GM23338 (cell line): ENCODE data around the gene TM9SF4. TPM values are rescaled to one million over a fixed set of nuclear protein-coding genes. Genes with fewer than 3 reads are reported as not detected.
"Not testable (repeated sequence)": the region's sequence is repeated elsewhere in the genome, so short reads cannot be mapped to it uniquely, and the experiment has no call there.

Experiments
- ATAC-seq: fragments of 200-7000 bp; cut with Tn5 transposase; 3 replicates; pipeline ENCODE4 v1.9.1; 2020
- DNase-seq: peaks from one replicate; pipeline ENCODE4 v3.0.0-alpha.2; 2015; ENCODE audit warnings: low spot score
- H2AFZ ChIP-seq: fragments of 200-600 bp; sonication (generic); 2 replicates; pipeline ENCODE4 v1.8.0; 2016; ENCODE audit warnings: antibody characterized with exemption, mild to moderate bottlenecking, moderate library complexity
- H3F3A ChIP-seq: fragments of 200-600 bp; sonication (generic); replicated peaks from 2 replicates; pipeline ENCODE4 v1.8.0; 2017; ENCODE audit warnings: antibody characterized with exemption, mixed run types, low read depth
- H3K27ac ChIP-seq: fragments of 200-600 bp; sonication (generic); 2 replicates; pipeline ENCODE4 v1.6.1; 2016; ENCODE audit warnings: low read depth
- H3K27me3 ChIP-seq: fragments of 200-600 bp; sonication (generic); 2 replicates; pipeline ENCODE4 v1.8.0; 2016; ENCODE audit warnings: mild to moderate bottlenecking, mixed run types, moderate library complexity; ENCODE audit not compliant: insufficient read depth
- H3K36me3 ChIP-seq: fragments of 200-600 bp; sonication (generic); 2 replicates; pipeline ENCODE4 v1.8.0; 2016; ENCODE audit warnings: mild to moderate bottlenecking; ENCODE audit not compliant: insufficient read depth
- H3K4me1 ChIP-seq: fragments of 200-600 bp; sonication (generic); 2 replicates; pipeline ENCODE4 v1.8.0; 2016; ENCODE audit warnings: mild to moderate bottlenecking, moderate library complexity; ENCODE audit not compliant: insufficient read depth
- H3K4me2 ChIP-seq: fragments of 200-600 bp; sonication (generic); 2 replicates; pipeline ENCODE4 v1.7.1; 2017; ENCODE audit warnings: mixed run types
- H3K4me3 ChIP-seq: fragments of 200-600 bp; sonication (generic); 2 replicates; pipeline ENCODE4 v1.6.1; 2016; ENCODE audit warnings: mixed run types
- H3K79me2 ChIP-seq: fragments of 200-600 bp; sonication (generic); replicated peaks from 2 replicates; pipeline ENCODE4 v1.8.0; 2017; ENCODE audit warnings: mild to moderate bottlenecking; ENCODE audit not compliant: insufficient read depth
- H3K9me2 ChIP-seq: fragments of 200-600 bp; sonication (generic); 2 replicates; pipeline ENCODE4 v1.8.0; 2017; ENCODE audit not compliant: insufficient read depth
- H4K20me1 ChIP-seq: fragments of 200-600 bp; sonication (generic); replicated peaks from 2 replicates; pipeline ENCODE4 v1.8.0; 2017; ENCODE audit warnings: mild to moderate bottlenecking; ENCODE audit not compliant: insufficient read depth
- H3K27ac Mint-ChIP-seq: 2 replicates; pipeline ENCODE4 v1.8.0; 2020; ENCODE audit warnings: inconsistent platforms, mild to moderate bottlenecking, moderate library complexity, mixed read lengths
- H3K27me3 Mint-ChIP-seq: 3 replicates; pipeline ENCODE4 v1.8.0; 2022; ENCODE audit warnings: low read depth, mild to moderate bottlenecking, moderate library complexity, mixed read lengths, inconsistent platforms; ENCODE audit not compliant: insufficient read depth, poor library complexity
- H3K36me3 Mint-ChIP-seq: 3 replicates; pipeline ENCODE4 v1.8.0; 2021; ENCODE audit warnings: low read depth, mild to moderate bottlenecking, inconsistent platforms, moderate library complexity, mixed read lengths
- H3K4me1 Mint-ChIP-seq: 3 replicates; pipeline ENCODE4 v1.8.0; 2020; ENCODE audit warnings: mild to moderate bottlenecking, inconsistent platforms, mixed read lengths
- H3K4me3 Mint-ChIP-seq: 3 replicates; pipeline ENCODE4 v1.8.0; 2021; ENCODE audit warnings: moderate library complexity, mild to moderate bottlenecking, inconsistent platforms, mixed read lengths
- H3K9me3 Mint-ChIP-seq: 3 replicates; pipeline ENCODE4 v1.8.0; 2020; ENCODE audit warnings: moderate library complexity, mild to moderate bottlenecking, inconsistent platforms, mixed read lengths
- STAT1 ChIP-seq: IDR thresholded peaks from one replicate; pipeline ENCODE4 v1.6.1; 2016; ENCODE audit warnings: antibody characterized with exemption; ENCODE audit not compliant: unreplicated experiment
- polyA plus RNA-seq: library from polyadenylated mRNA; unstranded; fragments of >200 nt; fragmentation: Nextera tagmentation; extraction: Ambion mirVana; gene quantifications from 2 replicates; pipeline ENCODE4 v1.2.1, GENCODE V29; 2016
- total RNA-seq: library from RNA; depleted of rRNA; stranded (reverse); fragments of >200 nt; shearing (Covaris generic); gene quantifications from 2 replicates; pipeline ENCODE4 v1.2.3, GENCODE V29; 2014
- TF ChIP-seq, protein P1 (sequence below), 2 experiments: fragments of 200-600 bp in 1 of 2; sonication (generic) in 1 of 2; conservative IDR thresholded peaks; 2 replicates each; pipeline versions ENCODE4 v1.5.1 to v1.6.1; 2016 to 2017; ENCODE audit warnings: antibody characterized with exemption in 2 of 2, low read depth in 2 of 2, mild to moderate bottlenecking in 2 of 2, moderate library complexity in 1 of 2

The TM9SF4 gene
- total and polyA plus RNA-seq, 2 experiments from 2014 or later, result 20.4 to 52.6 TPM

DNA sequence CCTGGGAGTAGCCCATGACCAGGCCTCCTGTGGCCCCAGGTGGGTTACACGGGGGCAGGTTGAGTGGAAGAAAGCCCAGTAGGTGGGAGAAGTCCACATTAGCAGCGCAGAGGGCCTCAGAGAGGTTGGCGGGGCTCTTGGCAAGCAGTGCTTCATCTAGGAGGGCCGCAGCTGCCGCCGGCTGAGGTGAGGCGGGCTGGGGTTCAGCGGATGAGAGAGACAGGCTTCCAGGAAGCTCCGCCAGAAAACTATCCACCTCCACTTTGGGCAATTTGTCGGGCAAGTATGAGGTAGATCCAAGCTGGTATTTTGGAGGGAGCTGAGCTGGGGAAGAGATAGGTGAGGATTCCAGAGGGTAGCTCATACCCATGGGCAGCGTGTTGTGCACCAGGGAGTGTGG, 87.1 kb downstream of the TM9SF4 start:
- not testable (repeated sequence) for H3K27me3 ChIP-seq, H3K27ac Mint-ChIP-seq, DNase-seq, H3K27ac ChIP-seq, H3K4me2 ChIP-seq, H2AFZ ChIP-seq, H3K4me3 Mint-ChIP-seq, H3K4me3 ChIP-seq, H3K4me1 Mint-ChIP-seq, H3K4me1 ChIP-seq, ATAC-seq, H3K9me3 Mint-ChIP-seq, H3K27me3 Mint-ChIP-seq, H3K9me2 ChIP-seq
- Histone ChIP-seq H3F3A (peaks cover 31% of the 10 kb centered on the region), H4K20me1 (peaks cover 74% of the 10 kb centered on the region), H3K36me3 (peaks cover 58% of the 10 kb centered on the region), H3K79me2 (peaks cover 39% of the 10 kb centered on the region)
- peaks cover 68% of the 10 kb centered on the region for H3K36me3 Mint-ChIP-seq

DNA sequence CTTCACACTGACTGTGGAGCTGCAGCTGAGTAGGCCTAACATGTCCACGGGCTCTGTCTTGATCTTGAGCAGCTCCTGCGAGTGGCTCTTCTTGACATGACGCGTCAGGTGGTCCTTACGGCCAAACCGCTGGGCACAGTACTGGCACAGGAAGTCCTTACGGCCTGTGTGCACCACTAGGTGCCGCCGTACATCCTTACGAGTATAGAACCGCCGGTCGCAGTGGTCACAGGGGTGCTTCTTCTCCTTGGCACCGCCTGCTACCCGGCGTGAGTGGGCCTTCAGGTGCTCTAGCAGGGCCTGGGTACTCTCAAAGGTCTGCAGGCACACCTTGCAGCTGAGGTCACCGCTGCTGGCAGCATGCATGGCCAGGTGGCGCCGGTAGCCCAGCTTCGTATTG, 87.6 kb downstream of the TM9SF4 start:
- H3K4me3 Mint-ChIP-seq, DNase-seq, H3K4me1 Mint-ChIP-seq, H3K9me3 Mint-ChIP-seq, H3K27ac ChIP-seq, H2AFZ ChIP-seq, H3K9me2 ChIP-seq, H3K4me1 ChIP-seq, H3K27ac Mint-ChIP-seq, H3K27me3 Mint-ChIP-seq, H3K4me3 ChIP-seq, H3K27me3 ChIP-seq, H3K4me2 ChIP-seq: not testable (repeated sequence)
- ATAC-seq, result peak; percentile 64; the same call in 2 of the 3 replicates
- TF ChIP-seq, protein P1, sequence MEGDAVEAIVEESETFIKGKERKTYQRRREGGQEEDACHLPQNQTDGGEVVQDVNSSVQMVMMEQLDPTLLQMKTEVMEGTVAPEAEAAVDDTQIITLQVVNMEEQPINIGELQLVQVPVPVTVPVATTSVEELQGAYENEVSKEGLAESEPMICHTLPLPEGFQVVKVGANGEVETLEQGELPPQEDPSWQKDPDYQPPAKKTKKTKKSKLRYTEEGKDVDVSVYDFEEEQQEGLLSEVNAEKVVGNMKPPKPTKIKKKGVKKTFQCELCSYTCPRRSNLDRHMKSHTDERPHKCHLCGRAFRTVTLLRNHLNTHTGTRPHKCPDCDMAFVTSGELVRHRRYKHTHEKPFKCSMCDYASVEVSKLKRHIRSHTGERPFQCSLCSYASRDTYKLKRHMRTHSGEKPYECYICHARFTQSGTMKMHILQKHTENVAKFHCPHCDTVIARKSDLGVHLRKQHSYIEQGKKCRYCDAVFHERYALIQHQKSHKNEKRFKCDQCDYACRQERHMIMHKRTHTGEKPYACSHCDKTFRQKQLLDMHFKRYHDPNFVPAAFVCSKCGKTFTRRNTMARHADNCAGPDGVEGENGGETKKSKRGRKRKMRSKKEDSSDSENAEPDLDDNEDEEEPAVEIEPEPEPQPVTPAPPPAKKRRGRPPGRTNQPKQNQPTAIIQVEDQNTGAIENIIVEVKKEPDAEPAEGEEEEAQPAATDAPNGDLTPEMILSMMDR (conservative IDR thresholded peaks at IDR 0.05; ENCODE audit: low read depth in 2 of 2), result peak in 1 of 2 experiments; percentile 50; a peak in 2 of 4 replicates
- Histone ChIP-seq H4K20me1 (peaks cover 76% of the 10 kb centered on the region), H3K79me2 (peaks cover 44% of the 10 kb centered on the region), H3F3A (peaks cover 28% of the 10 kb centered on the region), H3K36me3 (peaks cover 64% of the 10 kb centered on the region)
- peaks cover 72% of the 10 kb centered on the region for H3K36me3 Mint-ChIP-seq

DNA sequence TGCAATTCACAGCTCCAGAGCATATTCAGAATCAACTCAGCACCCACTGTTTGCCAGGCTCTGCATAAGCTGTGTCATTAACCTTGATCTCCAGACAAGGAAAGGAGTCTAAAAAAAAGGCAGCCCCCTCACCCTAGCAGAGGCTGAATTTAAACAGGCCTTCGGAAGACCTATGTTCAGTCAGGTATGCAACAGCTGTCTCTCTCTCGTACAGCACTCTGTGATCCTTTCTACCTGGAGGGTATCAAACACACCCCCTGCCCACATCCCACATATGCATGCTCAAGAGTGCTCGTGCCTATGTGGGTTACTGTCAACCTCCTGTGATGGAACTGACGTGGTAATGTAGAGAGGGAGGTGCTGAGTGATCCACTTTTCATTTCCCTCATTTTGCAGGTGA, 89.5 kb downstream of the TM9SF4 start:
- Histone ChIP-seq H3F3A (peaks cover 18% of the 10 kb centered on the region), H3K4me3 (no peak overlapping the region), H3K27ac (no peak overlapping the region), H3K79me2 (peaks cover 63% of the 10 kb centered on the region), H3K4me1 (peaks cover 15% of the 10 kb centered on the region), H3K4me2 (no peak overlapping the region), H2AFZ (no peak overlapping the region), H3K27me3 (no peaks in the 10 kb centered on the region), H3K36me3 (peaks cover 64% of the 10 kb centered on the region), H3K9me2 (no peaks in the 10 kb centered on the region), H4K20me1 (peaks cover 77% of the 10 kb centered on the region)
- DNase-seq (no peak), ATAC-seq (no peak)
- Mint-ChIP-seq H3K9me3 (no peaks in the 10 kb centered on the region), H3K36me3 (peaks cover 85% of the 10 kb centered on the region), H3K4me3 (no peak overlapping the region), H3K27me3 (peaks cover 1% of the 10 kb centered on the region), H3K4me1 (peaks cover 19% of the 10 kb centered on the region), H3K27ac (no peak overlapping the region)
- no peak for TF ChIP-seq STAT1
